GM06990 (cell line): ENCODE data around the gene LRMDA.

Experiments
- DNase-seq: peaks from one replicate; pipeline ENCODE4 v3.0.0-alpha.2; 2011; ENCODE audit not compliant: insufficient read length; ENCODE audit errors: extremely low read depth
- H3K27me3 ChIP-seq: replicated peaks from 2 replicates; pipeline ENCODE4 v1.6.0; 2011; ENCODE audit warnings: low read length; ENCODE audit not compliant: control insufficient read depth, insufficient read depth
- H3K36me3 ChIP-seq: 2 replicates; pipeline ENCODE4 v1.5.1; 2011; ENCODE audit warnings: low read length; ENCODE audit not compliant: control insufficient read depth, insufficient read depth
- H3K4me3 ChIP-seq: replicated peaks from 2 replicates; pipeline ENCODE4 v1.5.1; 2011; ENCODE audit warnings: low read depth, mild to moderate bottlenecking, control low read depth, low read length
- TF ChIP-seq, protein P1 (sequence below): IDR thresholded peaks from 2 replicates; pipeline ENCODE4 v1.5.1; 2011; ENCODE audit warnings: low read length, control low read depth, mild to moderate bottlenecking, inconsistent platforms; ENCODE audit not compliant: insufficient read depth, poor library complexity, severe bottlenecking

Gene LRMDA

GRCh38 chr10:76299501-76299900, 868.1 kb downstream of the LRMDA start:
- Histone ChIP-seq H3K36me3 (no peaks in the 10 kb centered on the region), H3K27me3 (0 out of 2 replicates have a peak, but pooled peaks cover 1% of the 10 kb centered on the region), H3K4me3 (no peak overlapping the region)
- TF ChIP-seq, protein P1, sequence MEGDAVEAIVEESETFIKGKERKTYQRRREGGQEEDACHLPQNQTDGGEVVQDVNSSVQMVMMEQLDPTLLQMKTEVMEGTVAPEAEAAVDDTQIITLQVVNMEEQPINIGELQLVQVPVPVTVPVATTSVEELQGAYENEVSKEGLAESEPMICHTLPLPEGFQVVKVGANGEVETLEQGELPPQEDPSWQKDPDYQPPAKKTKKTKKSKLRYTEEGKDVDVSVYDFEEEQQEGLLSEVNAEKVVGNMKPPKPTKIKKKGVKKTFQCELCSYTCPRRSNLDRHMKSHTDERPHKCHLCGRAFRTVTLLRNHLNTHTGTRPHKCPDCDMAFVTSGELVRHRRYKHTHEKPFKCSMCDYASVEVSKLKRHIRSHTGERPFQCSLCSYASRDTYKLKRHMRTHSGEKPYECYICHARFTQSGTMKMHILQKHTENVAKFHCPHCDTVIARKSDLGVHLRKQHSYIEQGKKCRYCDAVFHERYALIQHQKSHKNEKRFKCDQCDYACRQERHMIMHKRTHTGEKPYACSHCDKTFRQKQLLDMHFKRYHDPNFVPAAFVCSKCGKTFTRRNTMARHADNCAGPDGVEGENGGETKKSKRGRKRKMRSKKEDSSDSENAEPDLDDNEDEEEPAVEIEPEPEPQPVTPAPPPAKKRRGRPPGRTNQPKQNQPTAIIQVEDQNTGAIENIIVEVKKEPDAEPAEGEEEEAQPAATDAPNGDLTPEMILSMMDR = no peak
- no peak for DNase-seq

- no peaks in the 10 kb centered on the region for H3K36me3 ChIP-seq
- no peak overlapping the region for H3K4me3 ChIP-seq
- 0 out of 2 replicates have a peak, but pooled peaks cover 1% of the 10 kb centered on the region for H3K27me3 ChIP-seq
- TF ChIP-seq, protein P1 = no peak
- DNase-seq = no peak
Measured at GRCh38 chr10:76301211-76301610, 869.8 kb downstream of the LRMDA start.

DNA sequence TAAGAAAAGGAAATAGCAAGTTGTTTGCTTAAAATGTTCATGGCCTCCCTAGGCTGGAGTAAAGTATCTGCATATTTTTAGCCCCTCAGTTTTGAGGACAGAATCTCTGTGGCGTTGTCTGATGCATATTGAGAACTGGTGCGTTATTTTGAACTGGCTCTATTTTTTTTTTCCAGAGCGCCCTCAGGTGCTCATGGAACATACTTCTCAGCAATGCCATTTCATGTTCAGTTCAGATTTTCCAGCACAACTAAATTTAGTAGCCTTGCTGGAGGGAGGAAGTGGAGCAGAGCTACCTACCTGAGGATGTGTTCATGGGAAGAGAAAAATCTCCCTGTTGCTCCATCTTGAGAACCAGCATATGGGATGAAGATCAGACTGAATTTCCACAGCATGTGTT, 870.5 kb downstream of the LRMDA start:
- no peak for DNase-seq
- no peaks in the 10 kb centered on the region for H3K36me3 ChIP-seq
- H3K4me3 ChIP-seq = no peak overlapping the region
- TF ChIP-seq, protein P1 = no peak
- 0 out of 2 replicates have a peak, but pooled peaks cover 1% of the 10 kb centered on the region for H3K27me3 ChIP-seq

DNA sequence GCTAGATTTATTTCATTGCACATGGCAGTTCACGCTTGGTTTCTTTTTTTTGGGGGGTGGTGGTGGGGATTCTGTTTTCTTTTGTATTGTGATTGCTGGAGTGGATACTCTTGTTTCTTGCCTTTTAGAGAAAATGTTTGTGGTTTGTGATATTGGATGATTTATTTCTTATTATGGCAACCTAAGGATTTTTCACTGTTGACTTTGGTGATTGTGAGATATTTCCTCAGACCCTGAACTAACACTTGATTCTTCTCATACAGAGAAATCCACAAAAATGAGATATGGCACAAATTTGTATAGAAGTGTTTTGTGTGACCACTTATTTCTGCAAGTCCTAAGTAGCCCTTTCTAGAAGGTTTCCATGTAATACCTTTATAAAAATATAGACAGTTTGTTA, 871.1 kb downstream of the LRMDA start:
- Histone ChIP-seq H3K27me3 (0 out of 2 replicates have a peak, but pooled peaks cover 1% of the 10 kb centered on the region), H3K4me3 (no peak overlapping the region), H3K36me3 (no peaks in the 10 kb centered on the region)
- TF ChIP-seq, protein P1 = no peak
- no peak for DNase-seq

DNA sequence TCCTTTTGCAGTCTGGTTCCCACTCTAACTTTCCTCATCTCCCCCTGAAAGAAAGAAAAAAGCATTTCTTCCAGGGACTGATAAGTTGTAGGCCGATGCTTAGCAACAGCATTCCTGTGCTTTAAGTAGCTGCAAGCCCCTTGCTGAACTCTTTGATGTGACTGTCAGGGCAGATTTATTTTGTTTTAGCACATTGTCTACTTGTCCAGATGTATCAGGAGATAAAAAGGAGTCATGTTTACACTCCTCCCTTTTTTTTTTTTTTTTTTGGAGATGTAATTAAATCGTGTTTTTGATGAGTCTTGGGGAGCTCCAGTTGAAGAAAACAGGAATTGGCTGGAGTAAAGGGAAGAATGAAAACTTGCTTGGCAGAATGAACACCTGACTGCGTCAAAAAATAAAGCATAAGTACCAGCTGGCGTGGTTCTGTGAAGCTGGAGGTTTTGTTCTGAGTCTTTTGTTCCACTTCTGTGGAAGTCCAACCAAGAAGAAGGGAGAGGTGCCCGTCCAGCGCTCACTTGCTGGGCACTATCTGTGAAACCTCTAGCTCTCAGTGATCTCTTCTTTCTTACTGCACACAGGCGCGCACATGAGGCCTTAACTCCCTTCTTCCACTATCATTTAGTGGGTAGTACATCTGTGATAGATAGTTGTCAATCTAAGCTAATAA, 871.7 kb downstream of the LRMDA start:
- H3K36me3 ChIP-seq = no peaks in the 10 kb centered on the region
- H3K4me3 ChIP-seq = no peak overlapping the region
- H3K27me3 ChIP-seq = 0 out of 2 replicates have a peak, but pooled peaks cover 1% of the 10 kb centered on the region
- TF ChIP-seq, protein P1 = no peak
- DNase-seq = no peak
